Measurements from ENCODE around the gene ST6GALNAC6. TPM values are rescaled to one million over a fixed set of nuclear protein-coding genes. Genes with fewer than 3 reads are reported as not detected.

Gene ST6GALNAC6
- total RNA-seq, 2 experiments from 2014 or later: 100 to 122 TPM

DNA sequence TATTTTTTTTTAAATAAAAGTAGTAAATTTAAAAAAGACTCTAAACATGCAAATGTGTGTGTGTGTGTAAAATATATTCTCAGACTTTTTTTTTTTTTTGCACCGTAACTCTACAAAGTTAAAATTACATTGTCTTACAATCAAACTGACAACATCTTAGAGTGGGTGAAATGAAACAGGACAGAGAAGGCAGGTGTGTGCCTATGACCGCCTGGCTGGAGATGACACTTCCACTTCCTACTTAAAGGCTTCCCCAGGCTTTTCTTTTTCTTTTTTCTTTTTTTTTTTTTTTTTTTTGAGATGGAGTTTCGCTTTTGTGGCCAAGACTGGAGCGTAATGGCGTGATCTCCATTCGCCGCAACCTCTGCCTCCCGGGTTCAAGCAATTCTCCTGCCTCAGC is 19.3 kb downstream of the ST6GALNAC6 start:
- no peak overlapping the region for H3K4me3 Mint-ChIP-seq
- POLR2A ChIA-PET: no interaction called here
- H3K27me3 Mint-ChIP-seq: peaks cover 4% of the 10 kb centered on the region
- peaks cover 5% of the 10 kb centered on the region for H3K4me1 Mint-ChIP-seq
- CTCF ChIA-PET: interaction anchor here (0.7 kb wide), 1 partner anchor 45 kb away, joined by 5 read pairs; no protein-coding TSS in a partner anchor
- H3K9me3 Mint-ChIP-seq: no peaks in the 10 kb centered on the region
- H3K27ac Mint-ChIP-seq: no peak overlapping the region
- no peak for DNase-seq
- H3K36me3 Mint-ChIP-seq (ENCODE audit: low read depth): peaks cover 18% of the 10 kb centered on the region

DNA sequence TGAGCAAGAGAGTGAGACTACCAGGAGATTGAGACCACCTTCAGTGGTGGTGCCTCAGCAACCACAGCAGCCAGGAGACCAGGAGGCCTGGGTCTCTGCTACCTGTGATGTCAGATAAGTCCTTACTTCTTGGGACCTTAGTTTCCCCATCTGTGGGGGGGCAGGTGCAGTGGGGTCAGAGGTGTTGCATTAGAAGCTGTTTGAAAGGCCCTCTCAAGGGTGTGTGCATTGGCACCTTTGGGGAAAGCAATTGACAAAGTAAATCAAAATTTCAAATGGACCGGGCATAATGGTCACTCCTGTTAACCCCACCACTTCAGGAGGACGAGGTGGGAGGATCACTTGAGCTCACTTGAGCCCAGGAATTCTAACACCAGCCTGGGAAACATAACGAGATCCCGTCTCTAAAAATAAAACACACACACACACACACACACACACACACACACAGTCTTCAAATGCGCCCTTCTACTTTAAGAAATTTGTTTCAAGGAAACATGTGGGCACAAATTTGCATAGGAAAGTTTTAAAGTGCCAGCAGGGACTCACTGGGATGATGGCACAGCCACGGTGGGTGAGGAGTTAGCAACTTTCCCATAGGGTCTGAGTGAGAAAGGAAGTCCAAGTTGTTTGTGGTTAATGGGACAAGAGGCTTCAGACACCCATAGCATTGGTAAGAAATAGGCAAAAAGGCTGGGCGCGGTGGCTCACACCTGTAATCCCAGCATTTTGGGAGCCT is 20.6 kb downstream of the ST6GALNAC6 start:
- Mint-ChIP-seq H3K27me3 (peaks cover 4% of the 10 kb centered on the region), H3K4me3 (no peak overlapping the region), H3K9me3 (no peaks in the 10 kb centered on the region), H3K4me1 (peaks cover 3% of the 10 kb centered on the region), H3K36me3 (ENCODE audit: low read depth) (peaks cover 5% of the 10 kb centered on the region), H3K27ac (no peak overlapping the region)
- POLR2A ChIA-PET: no interaction called here
- CTCF ChIA-PET: interaction anchor here (0.5 to 0.9 kb wide), 3 partner anchors 17 to 348 kb away, joined by 3 to 7 read pairs (median 3); partner anchors contain the start of gene TOR2A
- DNase-seq: no peak

DNA sequence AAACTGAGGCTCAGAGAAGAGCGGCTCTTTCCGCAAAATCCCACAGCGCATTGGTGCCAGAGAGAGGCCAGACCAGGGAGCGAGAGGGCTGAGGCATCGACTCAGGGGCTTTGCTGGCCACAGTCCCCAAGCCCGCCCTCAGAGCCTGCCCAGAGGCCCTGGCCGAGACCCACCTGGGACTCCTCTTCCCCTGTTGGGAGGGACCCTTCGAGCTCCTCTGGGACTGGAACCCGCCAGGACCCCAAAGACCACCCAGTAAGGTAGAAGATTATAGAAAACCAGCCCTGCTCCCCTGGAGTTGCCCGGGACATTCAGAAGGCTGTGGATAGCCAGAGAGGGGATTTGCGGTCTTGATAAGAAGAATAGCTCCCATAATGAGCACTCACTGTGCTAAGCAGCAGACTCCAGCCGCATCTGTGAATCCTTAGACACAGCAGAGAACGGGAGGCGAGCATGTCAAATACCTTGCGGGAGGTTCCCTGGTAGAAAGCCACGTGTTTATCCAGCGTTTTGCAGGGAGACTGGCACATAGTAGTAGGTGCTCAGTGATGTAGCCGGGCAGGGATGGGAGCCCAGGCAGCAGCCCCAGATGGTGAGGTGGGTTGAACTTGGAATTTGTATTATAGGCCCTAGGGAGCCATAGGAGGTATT is 21.3 kb downstream of the ST6GALNAC6 start:
- no peak for DNase-seq
- Mint-ChIP-seq H3K4me1 (peaks cover 3% of the 10 kb centered on the region), H3K36me3 (ENCODE audit: low read depth) (peaks cover 4% of the 10 kb centered on the region), H3K27ac (no peak overlapping the region), H3K4me3 (no peak overlapping the region), H3K9me3 (no peaks in the 10 kb centered on the region), H3K27me3 (peaks cover 4% of the 10 kb centered on the region)
- CTCF ChIA-PET: interaction anchor here (0.8 to 0.9 kb wide), 3 partner anchors 18 to 143 kb away, joined by 3 to 4 read pairs (median 3); partner anchors contain the start of gene TOR2A
- POLR2A ChIA-PET: no interaction called here

DNA sequence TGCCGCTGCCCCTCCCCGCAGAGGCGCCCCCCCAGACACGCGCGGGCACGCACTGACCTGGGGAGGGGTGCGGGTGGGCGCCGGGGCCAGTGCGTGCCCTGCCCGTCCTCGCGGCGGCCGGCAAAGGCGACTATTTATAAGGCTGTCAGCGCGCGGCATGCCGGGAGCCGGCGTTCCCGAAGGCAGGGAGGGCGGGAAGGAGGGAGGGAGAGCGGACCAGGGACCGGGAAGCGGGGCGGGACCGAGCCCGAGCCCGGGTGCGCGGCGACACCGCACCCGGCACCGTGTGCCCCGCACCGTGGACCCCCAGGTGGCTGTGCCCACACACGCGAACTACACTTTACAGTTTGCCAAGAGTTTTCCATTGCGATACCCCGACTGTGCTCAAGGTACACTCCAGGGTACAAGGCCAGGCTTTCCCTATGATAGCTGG is 21.8 kb downstream of the ST6GALNAC6 start, which contains the start of gene AK1:
TSS of gene AK1 (minus strand) at position 110 of the 433 bp plus-strand sequence. CDS start 3,058 bp downstream, outside the sequence.
- Mint-ChIP-seq H3K4me1 (peaks cover 3% of the 10 kb centered on the region), H3K27me3 (peaks cover 4% of the 10 kb centered on the region), H3K4me3 (no peak within 1 kb of the TSS), H3K9me3 (no peaks in the 10 kb centered on the region), H3K27ac (no peak within 1 kb of the TSS), H3K36me3 (ENCODE audit: low read depth) (peaks cover 4% of the 10 kb centered on the region)
- ChIA-PET POLR2A (no interaction called here), CTCF (interaction anchor here (0.8 kb wide), 2 partner anchors 56 to 143 kb away, joined by 3 to 4 read pairs; partner anchors contain the start of gene TOR2A)
- DNase-seq: no peak

DNA sequence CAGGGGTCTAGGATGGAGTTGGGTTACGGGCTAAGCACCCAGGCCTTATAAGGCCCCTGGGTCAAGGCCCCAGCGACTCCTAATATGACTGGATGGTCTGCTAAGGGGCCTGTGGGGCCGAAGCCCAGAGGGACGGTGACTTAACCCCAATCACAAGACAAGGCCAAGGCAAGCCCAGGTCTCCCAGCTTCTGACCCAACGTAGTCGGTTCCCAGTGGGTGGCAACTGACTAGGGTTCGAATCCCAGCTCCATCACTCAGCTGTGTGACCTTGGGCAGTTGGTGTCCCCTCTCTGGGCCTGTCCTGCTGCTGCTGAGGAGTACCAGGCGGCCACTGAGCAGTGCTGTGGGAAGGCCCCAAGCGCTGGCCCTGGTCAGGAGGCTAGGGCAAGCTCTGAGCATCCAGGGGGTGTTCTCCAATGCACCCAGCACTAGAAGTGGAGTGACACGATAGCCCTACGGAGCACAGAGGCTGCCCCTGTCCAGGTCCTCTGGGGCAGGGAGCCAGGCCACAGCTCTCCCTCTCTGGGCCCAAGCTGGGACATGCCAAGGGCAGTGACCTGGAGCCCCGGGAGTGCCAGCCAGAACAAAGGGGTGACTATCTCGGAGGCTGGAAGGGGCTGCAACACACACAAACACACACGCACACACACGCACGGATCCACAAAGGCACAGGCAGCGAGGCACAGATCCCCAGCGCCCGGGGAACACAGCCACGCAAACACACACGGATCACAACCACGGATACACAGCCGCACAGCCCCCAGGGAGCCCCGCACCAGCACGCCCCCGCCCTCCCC is 22.4 kb downstream of the ST6GALNAC6 start:
- H3K9me3 Mint-ChIP-seq: no peaks in the 10 kb centered on the region
- H3K27ac Mint-ChIP-seq: no peak overlapping the region
- peaks cover 4% of the 10 kb centered on the region for H3K27me3 Mint-ChIP-seq
- H3K4me3 Mint-ChIP-seq: no peak overlapping the region
- H3K4me1 Mint-ChIP-seq: peaks cover 3% of the 10 kb centered on the region
- ChIA-PET POLR2A (no interaction called here), CTCF (interaction anchor here (1.0 kb wide), 1 partner anchor 9 kb away, joined by 3 read pairs; no protein-coding TSS in a partner anchor)
- DNase-seq: no peak
- H3K36me3 Mint-ChIP-seq (ENCODE audit: low read depth): peaks cover 3% of the 10 kb centered on the region

DNA sequence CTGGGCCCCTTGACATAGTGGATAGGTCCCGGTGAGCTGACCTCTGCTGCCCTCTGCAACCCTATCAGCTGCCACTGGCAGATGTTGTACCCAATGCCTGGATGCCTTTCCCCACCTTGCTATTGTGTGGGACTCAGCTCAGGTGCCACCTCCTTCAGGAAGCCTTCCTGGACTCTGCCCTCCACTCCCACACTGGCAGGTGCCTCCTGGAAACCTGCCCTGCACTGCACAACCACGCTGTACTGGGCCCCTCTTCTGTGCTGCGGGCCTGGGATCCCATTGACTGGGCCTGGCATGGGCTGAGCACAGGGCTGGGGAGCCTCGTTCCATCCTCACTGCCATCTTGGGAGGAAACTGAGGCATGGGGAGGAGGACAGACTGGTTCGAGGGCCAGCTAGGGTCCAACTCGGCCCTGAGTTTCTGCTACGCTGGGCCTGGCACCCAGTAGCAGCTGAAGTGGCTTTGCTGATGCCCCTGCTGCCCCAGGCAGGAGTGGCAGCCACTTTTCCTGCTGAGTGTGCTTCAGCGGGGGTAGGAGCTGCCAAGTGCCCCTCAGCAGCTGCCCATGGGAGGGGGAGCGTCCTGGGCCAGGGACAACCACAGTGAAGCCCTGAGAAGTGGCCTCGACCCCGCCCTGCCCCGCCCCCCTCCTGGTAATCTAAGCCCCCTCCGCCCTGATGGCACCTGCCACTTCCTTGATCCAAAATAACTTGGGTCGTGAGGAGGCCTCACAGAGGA is 23.2 kb downstream of the ST6GALNAC6 start:
- no peak for DNase-seq
- Mint-ChIP-seq H3K36me3 (ENCODE audit: low read depth) (peaks cover 2% of the 10 kb centered on the region), H3K9me3 (no peaks in the 10 kb centered on the region), H3K27ac (no peak overlapping the region), H3K27me3 (peaks cover 4% of the 10 kb centered on the region), H3K4me3 (no peak overlapping the region), H3K4me1 (peaks cover 3% of the 10 kb centered on the region)
- ChIA-PET POLR2A (no interaction called here), CTCF (interaction anchor here (1.0 kb wide), 1 partner anchor 10 kb away, joined by 3 read pairs; no protein-coding TSS in a partner anchor)

DNA sequence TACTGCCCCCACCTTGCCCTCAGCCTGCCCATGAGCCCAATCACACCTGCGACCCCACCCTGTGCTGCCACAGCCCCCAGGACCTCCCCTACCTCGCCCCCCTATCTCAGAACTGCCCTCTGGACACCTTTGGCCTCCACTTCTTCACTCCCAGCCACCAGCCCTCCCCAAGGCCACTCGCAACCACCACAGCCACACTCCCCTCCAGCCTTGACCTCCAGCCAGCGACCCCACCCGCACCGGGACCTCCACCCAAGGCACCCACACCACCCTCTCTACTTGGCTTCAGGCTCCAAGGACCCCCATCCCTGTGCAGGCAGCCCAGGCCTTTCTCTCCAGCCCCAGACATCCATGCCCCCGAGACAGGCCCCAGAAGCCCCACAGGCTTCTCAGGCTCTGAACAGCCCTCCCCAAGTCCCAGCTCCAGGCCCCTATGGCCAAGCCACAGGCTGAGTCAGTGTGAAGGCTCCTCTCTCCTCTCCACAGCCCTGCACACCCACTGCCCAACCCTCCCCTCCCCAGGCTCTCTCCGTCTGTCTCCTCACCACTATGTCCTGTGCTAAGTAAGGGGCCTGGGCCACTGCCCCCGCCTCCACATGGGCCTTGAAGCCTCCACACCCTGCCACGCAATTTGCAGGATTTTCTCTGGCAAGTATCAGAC is 24.0 kb downstream of the ST6GALNAC6 start:
- CTCF ChIA-PET: no interaction called here
- DNase-seq: no peak
- H3K27me3 Mint-ChIP-seq: peaks cover 4% of the 10 kb centered on the region
- peaks cover 1% of the 10 kb centered on the region for H3K36me3 Mint-ChIP-seq (ENCODE audit: low read depth)
- POLR2A ChIA-PET: no interaction called here
- H3K4me3 Mint-ChIP-seq: no peak overlapping the region
- H3K4me1 Mint-ChIP-seq: peaks cover 3% of the 10 kb centered on the region
- H3K9me3 Mint-ChIP-seq: no peaks in the 10 kb centered on the region
- no peak overlapping the region for H3K27ac Mint-ChIP-seq

DNA sequence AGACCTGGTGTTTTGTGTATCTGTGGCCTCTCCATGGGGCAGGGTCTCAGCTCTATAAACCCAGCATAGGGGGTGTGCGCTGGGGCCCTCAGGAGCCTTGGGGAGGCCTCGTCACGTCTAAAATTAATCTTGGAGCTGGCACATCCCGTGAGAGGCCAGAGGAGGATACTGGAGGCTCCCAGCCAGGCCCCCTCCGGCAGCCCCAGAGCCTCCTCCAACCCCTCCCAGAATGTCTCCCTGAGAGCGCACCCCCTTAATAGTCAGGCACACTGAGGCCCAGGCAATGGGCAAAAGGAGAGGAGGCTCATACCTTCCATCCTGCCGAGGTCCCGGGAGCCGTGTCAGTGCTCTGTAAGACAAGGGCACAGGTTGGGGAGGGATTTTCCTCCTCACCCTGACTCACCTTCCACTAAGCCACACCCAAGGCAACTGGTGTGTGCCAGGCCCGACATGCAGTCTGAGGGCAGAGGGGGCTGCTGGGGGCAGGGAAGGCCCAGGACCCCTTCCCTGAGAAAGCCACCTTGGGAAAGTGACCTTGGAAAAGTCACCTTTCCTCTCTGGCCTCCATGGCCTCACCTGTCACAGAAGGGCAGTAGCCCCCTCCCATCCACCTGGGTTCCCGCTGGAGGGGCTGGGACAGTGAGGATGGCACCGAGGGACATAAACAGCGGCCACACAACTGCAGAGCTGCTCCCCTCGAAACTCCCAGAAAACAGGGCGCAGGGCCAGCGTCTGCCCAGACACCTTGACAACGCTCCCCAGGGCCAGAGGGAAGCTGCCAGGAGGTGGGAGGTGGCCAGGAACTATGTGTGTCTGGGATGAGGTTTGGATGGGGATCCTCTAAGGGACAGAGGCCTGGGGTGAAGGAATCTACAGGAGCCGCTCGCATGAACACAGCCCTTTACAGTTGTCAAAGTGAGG is 24.8 kb downstream of the ST6GALNAC6 start:
- H3K36me3 Mint-ChIP-seq (ENCODE audit: low read depth): no peaks in the 10 kb centered on the region
- H3K9me3 Mint-ChIP-seq: no peaks in the 10 kb centered on the region
- POLR2A ChIA-PET: no interaction called here
- CTCF ChIA-PET: interaction anchor here (1.1 to 2.4 kb wide), 2 partner anchors 11 to 139 kb away, joined by 3 to 11 read pairs; partner anchors contain the start of gene TOR2A
- H3K4me3 Mint-ChIP-seq: no peak overlapping the region
- H3K27ac Mint-ChIP-seq: no peak overlapping the region
- peaks cover 3% of the 10 kb centered on the region for H3K4me1 Mint-ChIP-seq
- DNase-seq: no peak
- peaks cover 4% of the 10 kb centered on the region for H3K27me3 Mint-ChIP-seq

DNA sequence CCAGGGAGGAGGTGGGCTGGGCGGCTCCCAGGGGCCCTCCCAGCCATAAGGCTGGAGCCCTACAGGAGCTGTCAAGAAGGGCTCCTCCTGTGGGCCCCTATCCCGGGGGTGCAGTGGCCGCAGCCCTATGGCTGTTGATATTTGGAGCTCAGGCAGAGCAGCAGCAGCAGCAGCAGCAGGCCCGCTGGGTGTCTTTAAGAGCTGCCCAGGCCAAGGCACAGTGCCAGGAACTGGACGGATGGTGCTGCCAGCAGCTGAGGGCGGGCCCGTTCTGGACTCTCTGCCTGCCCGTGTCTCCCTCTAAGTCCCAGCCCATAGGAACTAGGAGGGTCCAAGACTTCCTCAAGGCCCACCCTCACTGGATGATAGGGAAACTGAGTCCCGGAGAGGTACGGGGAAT is 25.5 kb downstream of the ST6GALNAC6 start:
- Mint-ChIP-seq H3K27ac (no peak overlapping the region), H3K4me1 (peaks cover 3% of the 10 kb centered on the region), H3K4me3 (no peak overlapping the region), H3K36me3 (ENCODE audit: low read depth) (no peaks in the 10 kb centered on the region), H3K27me3 (peaks cover 4% of the 10 kb centered on the region), H3K9me3 (no peaks in the 10 kb centered on the region)
- POLR2A ChIA-PET: no interaction called here
- CTCF ChIA-PET: interaction anchor here (1.1 to 2.4 kb wide), 2 partner anchors 11 to 139 kb away, joined by 3 to 11 read pairs; partner anchors contain the start of gene TOR2A
- no peak for DNase-seq

DNA sequence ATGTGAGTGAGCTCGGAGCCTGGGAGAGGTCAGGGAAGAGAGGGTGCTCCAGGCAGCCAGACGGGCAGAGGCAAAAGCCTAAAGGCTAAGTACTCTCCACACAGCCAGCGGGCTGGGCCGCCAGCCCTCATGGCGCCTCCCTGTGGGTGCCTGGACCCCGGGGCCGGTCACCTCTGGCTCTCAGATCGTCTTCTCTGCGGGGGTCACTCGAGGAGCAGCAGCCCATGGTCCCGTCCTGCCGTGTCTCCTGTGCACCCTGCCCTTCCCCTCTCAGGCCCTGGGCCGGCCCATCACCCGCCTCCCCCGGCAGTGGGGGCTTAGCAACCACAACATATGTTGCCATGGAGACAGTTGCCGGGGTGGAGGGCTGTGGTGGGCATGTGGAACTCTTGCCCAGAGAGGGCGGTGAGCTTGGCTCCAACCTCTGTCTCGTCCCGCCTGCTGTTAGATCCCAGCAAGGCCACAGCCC is 26.1 kb downstream of the ST6GALNAC6 start:
- Mint-ChIP-seq H3K36me3 (ENCODE audit: low read depth) (no peaks in the 10 kb centered on the region), H3K27me3 (peaks cover 4% of the 10 kb centered on the region), H3K4me1 (peaks cover 3% of the 10 kb centered on the region), H3K9me3 (no peaks in the 10 kb centered on the region), H3K4me3 (no peak overlapping the region), H3K27ac (no peak overlapping the region)
- no peak for DNase-seq
- ChIA-PET POLR2A (no interaction called here), CTCF (interaction anchor here (1.1 to 2.4 kb wide), 3 partner anchors 10 to 138 kb away, joined by 3 to 11 read pairs (median 6); partner anchors contain the start of gene TOR2A)
